Measurements from ENCODE around the gene LDHB.
"Not testable (repeated sequence)": the region's sequence is repeated elsewhere in the genome, so short reads cannot be mapped to it uniquely, and the experiment has no call there.

GRCh38 chr12:21673830-21674552 is 16.3 kb upstream of the LDHB start:
- TF ChIP-seq, protein P1, sequence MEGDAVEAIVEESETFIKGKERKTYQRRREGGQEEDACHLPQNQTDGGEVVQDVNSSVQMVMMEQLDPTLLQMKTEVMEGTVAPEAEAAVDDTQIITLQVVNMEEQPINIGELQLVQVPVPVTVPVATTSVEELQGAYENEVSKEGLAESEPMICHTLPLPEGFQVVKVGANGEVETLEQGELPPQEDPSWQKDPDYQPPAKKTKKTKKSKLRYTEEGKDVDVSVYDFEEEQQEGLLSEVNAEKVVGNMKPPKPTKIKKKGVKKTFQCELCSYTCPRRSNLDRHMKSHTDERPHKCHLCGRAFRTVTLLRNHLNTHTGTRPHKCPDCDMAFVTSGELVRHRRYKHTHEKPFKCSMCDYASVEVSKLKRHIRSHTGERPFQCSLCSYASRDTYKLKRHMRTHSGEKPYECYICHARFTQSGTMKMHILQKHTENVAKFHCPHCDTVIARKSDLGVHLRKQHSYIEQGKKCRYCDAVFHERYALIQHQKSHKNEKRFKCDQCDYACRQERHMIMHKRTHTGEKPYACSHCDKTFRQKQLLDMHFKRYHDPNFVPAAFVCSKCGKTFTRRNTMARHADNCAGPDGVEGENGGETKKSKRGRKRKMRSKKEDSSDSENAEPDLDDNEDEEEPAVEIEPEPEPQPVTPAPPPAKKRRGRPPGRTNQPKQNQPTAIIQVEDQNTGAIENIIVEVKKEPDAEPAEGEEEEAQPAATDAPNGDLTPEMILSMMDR (IDR thresholded peaks at IDR 0.05): not testable (repeated sequence)
- TF ChIP-seq POLR2AphosphoS5, POLR2A (IDR thresholded peaks at IDR 0.05): not testable (repeated sequence)

All from sigmoid colon (tissue), 4 donors.